ENCODE results near the gene QKI.

- no peak for TF ChIP-seq CTCF (IDR thresholded peaks at IDR 0.05)
- no peak for TF ChIP-seq POLR2AphosphoS5 (IDR thresholded peaks at IDR 0.05)
- no peak for TF ChIP-seq POLR2A (IDR thresholded peaks at IDR 0.05)
Measured at GRCh38 chr6:163439997-163440396, 25.5 kb downstream of the QKI start.

Data from prostate gland (tissue), 2 donors.